Myometrial cell (primary cell): ENCODE data around the gene NFE2L1. TPM values are rescaled to one million over a fixed set of nuclear protein-coding genes. Genes with fewer than 3 reads are reported as not detected.

Experiments
- total RNA-seq: library from RNA; depleted of rRNA; stranded (reverse); fragments of >200 nt; gene quantifications from 2 replicates; pipeline ENCODE4 v1.2.3, GENCODE V29; 2015

NFE2L1 gene
- total RNA-seq: 95.1 and 121 TPM in 2 replicates

GRCh38 chr17:48047741-48048383 lies at the start of gene NFE2L1:
Gene NFE2L1 (plus strand): TSS chr17:48048359. CDS start chr17:48051119, 2,760 bp downstream.

GRCh38 chr17:48037036-48037837 lies 10.9 kb upstream of the NFE2L1 start, which contains the start of gene COPZ2:
Gene COPZ2 (minus strand): TSS chr17:48037797. CDS start chr17:48037777, 20 bp downstream.

GRCh38 chr17:48101012-48101720 lies 53.0 kb downstream of the NFE2L1 start, which contains the start of gene CBX1:
Gene CBX1 (minus strand): TSS chr17:48101478. CDS start chr17:48077004, 24,474 bp downstream.

GRCh38 chr17:48107137-48108055 lies 59.2 kb downstream of the NFE2L1 start, which contains the start of gene SNX11:
Gene SNX11 (plus strand): TSS chr17:48107766. CDS start chr17:48112044, 4,278 bp downstream.

Other genes starting within 250 kb of the NFE2L1 start
- gene OSBPL7, start 226.6 kb upstream of the NFE2L1 start, total RNA-seq: 5.8 and 9.7 TPM in 2 replicates
- gene MRPL10, start 216.8 kb upstream of the NFE2L1 start, total RNA-seq: 42.4 and 45.2 TPM in 2 replicates
- under 0.01 and 0.35 TPM in 2 replicates for gene LRRC46, start 216.7 kb upstream of the NFE2L1 start, total RNA-seq
- 27.5 and 29.7 TPM in 2 replicates for gene SCRN2, start 207.1 kb upstream of the NFE2L1 start, total RNA-seq
- gene SP6, start 197.2 kb upstream of the NFE2L1 start, total RNA-seq: not detected in 2 replicates
- 1.1 and 2.3 TPM in 2 replicates for gene SP2, start 152.1 kb upstream of the NFE2L1 start, total RNA-seq
- gene PNPO, start 106.8 kb upstream of the NFE2L1 start, total RNA-seq: 28.5 and 73.5 TPM in 2 replicates
- gene PRR15L, start 90.5 kb upstream of the NFE2L1 start, total RNA-seq: not detected in 2 replicates
- gene CDK5RAP3, start 77.2 kb upstream of the NFE2L1 start, total RNA-seq: 56.2 and 84.4 TPM in 2 replicates
- gene COPZ2, start 10.6 kb upstream of the NFE2L1 start, total RNA-seq: 87.7 and 94.6 TPM in 2 replicates
- gene CBX1, start 53.1 kb downstream of the NFE2L1 start, total RNA-seq: 59.4 and 69.8 TPM in 2 replicates
- gene SNX11, start 59.4 kb downstream of the NFE2L1 start, total RNA-seq: 13.5 and 13.6 TPM in 2 replicates